Peyer's patch (tissue), 4 donors: ENCODE data around the gene NLRP9. TPM values are rescaled to one million over a fixed set of nuclear protein-coding genes. Genes with fewer than 3 reads are reported as not detected.
A peak's percentile ranks its signal among the peaks of the same experiment; 100 is the strongest.

ENCODE experiments used
- DNase-seq, 3 donors: peaks; one replicate each; pipeline ENCODE4 v3.0.0-alpha.2; 2017 to 2019
- H3K27ac ChIP-seq, 4 donors: fragments of 200-600 bp; sonication (generic); one replicate each; pipeline ENCODE4 v1.5.1; 2016 to 2019
- H3K27me3 ChIP-seq, 2 donors: fragments of 200-600 bp; sonication (generic); one replicate each; pipeline ENCODE4 v1.5.1; 2019
- H3K36me3 ChIP-seq, 3 donors: fragments of 200-600 bp; sonication (generic); one replicate each; pipeline ENCODE4 v1.5.1; 2016 to 2019
- H3K4me1 ChIP-seq, 4 donors: fragments of 200-600 bp; sonication (generic); one replicate each; pipeline ENCODE4 v1.5.1; 2016 to 2019
- H3K4me3 ChIP-seq, 4 donors: fragments of 200-600 bp; sonication (generic); 1 replicate in 3 of 4; 2 replicates in 1 of 4; pipeline ENCODE4 v1.5.1; 2016 to 2019; ENCODE audit warnings: mild to moderate bottlenecking in 1 of 4
- H3K9me3 ChIP-seq, 4 donors: fragments of 200-600 bp; sonication (generic); one replicate each; pipeline ENCODE4 v1.5.1; 2016 to 2019; ENCODE audit warnings: mild to moderate bottlenecking in 1 of 4
- POLR2A ChIP-seq, 2 donors: fragments of 450-650 bp; IDR thresholded peaks; one replicate each; pipeline ENCODE4 v1.5.1; 2017; ENCODE audit warnings: antibody characterized with exemption in 2 of 2, mild to moderate bottlenecking in 2 of 2, moderate library complexity in 2 of 2
- total RNA-seq, 4 donors: library from RNA; depleted of rRNA; stranded (reverse); fragments of >200 nt; gene quantifications; one replicate each; pipeline ENCODE4 v1.1.0, GENCODE V29; 2016
- TF ChIP-seq, protein P1 (sequence below), 6 experiments: fragments of 450-650 bp in 4 of 6; fragments of 200-600 bp in 2 of 6; sonication (generic) in 1 of 6; IDR thresholded peaks; one replicate each; pipeline ENCODE4 v1.5.1; 2017 to 2019; ENCODE audit warnings: antibody characterized with exemption in 6 of 6, mild to moderate bottlenecking in 3 of 6, moderate library complexity in 1 of 6

Gene NLRP9
- total RNA-seq, 4 donors from 2014 or later = not detected

- H3K9me3 ChIP-seq = no peaks in the 10 kb centered on the region
- peaks cover 0 to 97% (median 4%) of the 10 kb centered on the region in 3 donors for H3K36me3 ChIP-seq
- peaks cover 0 to 37% (median 0%) of the 10 kb centered on the region in 4 donors for H3K4me1 ChIP-seq
- TF ChIP-seq POLR2A (IDR thresholded peaks at IDR 0.05) = no peak
- TF ChIP-seq, protein P1, sequence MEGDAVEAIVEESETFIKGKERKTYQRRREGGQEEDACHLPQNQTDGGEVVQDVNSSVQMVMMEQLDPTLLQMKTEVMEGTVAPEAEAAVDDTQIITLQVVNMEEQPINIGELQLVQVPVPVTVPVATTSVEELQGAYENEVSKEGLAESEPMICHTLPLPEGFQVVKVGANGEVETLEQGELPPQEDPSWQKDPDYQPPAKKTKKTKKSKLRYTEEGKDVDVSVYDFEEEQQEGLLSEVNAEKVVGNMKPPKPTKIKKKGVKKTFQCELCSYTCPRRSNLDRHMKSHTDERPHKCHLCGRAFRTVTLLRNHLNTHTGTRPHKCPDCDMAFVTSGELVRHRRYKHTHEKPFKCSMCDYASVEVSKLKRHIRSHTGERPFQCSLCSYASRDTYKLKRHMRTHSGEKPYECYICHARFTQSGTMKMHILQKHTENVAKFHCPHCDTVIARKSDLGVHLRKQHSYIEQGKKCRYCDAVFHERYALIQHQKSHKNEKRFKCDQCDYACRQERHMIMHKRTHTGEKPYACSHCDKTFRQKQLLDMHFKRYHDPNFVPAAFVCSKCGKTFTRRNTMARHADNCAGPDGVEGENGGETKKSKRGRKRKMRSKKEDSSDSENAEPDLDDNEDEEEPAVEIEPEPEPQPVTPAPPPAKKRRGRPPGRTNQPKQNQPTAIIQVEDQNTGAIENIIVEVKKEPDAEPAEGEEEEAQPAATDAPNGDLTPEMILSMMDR (IDR thresholded peaks at IDR 0.05) = no peak
- H3K4me3 ChIP-seq = no peak overlapping the region
- peak overlapping the region in 2 of 4 donors; percentile 60 to 67 for H3K27ac ChIP-seq
- DNase-seq = no peak
- H3K27me3 ChIP-seq = no peaks in the 10 kb centered on the region
Observed at GRCh38 chr19:55667511-55667910, 70.7 kb downstream of the NLRP9 start.

- Histone ChIP-seq H3K9me3 (no peaks in the 10 kb centered on the region), H3K27ac (peak overlapping the region in 2 of 4 donors; percentile 60 to 67), H3K4me3 (no peak overlapping the region), H3K36me3 (peaks cover 0 to 97% (median 4%) of the 10 kb centered on the region in 3 donors), H3K27me3 (no peaks in the 10 kb centered on the region), H3K4me1 (peaks cover 0 to 37% (median 0%) of the 10 kb centered on the region in 4 donors)
- no peak for TF ChIP-seq POLR2A (IDR thresholded peaks at IDR 0.05)
- TF ChIP-seq, protein P1 (IDR thresholded peaks at IDR 0.05) = no peak
- no peak for DNase-seq
Observed at GRCh38 chr19:55667006-55667381, 71.2 kb downstream of the NLRP9 start.

DNA sequence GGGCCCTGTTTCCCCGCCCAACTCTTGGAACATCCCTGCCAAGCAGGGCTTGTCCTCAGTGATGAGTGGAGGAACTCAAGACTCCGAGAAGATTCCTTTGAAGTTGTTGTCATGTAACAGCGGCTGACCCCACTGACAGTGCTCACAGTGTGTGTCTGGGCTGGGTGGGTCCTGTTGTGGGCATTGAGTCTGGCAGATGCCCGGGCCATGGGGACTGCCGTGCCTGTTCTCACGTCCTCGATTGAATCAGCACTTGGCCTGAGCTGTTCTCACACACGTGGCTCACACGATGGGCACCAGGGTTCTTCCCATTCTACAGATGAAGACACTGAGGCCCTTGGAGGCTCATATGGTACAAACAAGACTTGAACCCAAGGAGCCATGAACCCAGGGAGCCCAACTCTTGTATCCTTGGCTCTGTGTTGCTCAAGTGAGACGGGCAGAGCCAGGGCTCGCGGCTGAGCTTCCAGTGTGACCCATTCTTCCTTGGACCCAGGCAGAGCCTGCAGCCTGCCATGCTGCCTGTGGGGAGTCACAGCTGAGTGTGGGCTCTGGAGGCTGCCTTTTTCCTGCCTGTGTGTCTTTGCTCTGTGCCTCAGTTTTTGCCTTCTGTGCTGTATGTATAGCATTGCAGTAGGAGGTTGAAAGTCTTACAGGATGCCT, 71.7 kb downstream of the NLRP9 start:
- H3K4me3 ChIP-seq = no peak overlapping the region
- peaks cover 0 to 37% (median 0%) of the 10 kb centered on the region in 4 donors for H3K4me1 ChIP-seq
- TF ChIP-seq, protein P1 (IDR thresholded peaks at IDR 0.05) = no peak
- TF ChIP-seq POLR2A (IDR thresholded peaks at IDR 0.05) = no peak
- H3K27ac ChIP-seq = peak overlapping the region in 1 of 4 donors; percentile 67
- no peak for DNase-seq
- H3K27me3 ChIP-seq = no peaks in the 10 kb centered on the region
- no peaks in the 10 kb centered on the region for H3K9me3 ChIP-seq
- H3K36me3 ChIP-seq = peaks cover 0 to 98% (median 4%) of the 10 kb centered on the region in 3 donors

GRCh38 chr19:55663846-55664536, 74.2 kb downstream of the NLRP9 start:
- Histone ChIP-seq H3K4me1 (peaks cover 0 to 39% (median 4%) of the 10 kb centered on the region in 4 donors), H3K36me3 (peaks cover 0 to 98% (median 4%) of the 10 kb centered on the region in 3 donors), H3K27me3 (no peaks in the 10 kb centered on the region), H3K9me3 (no peaks in the 10 kb centered on the region), H3K4me3 (no peak overlapping the region), H3K27ac (no peak overlapping the region)
- TF ChIP-seq, protein P1 (IDR thresholded peaks at IDR 0.05) = no peak
- no peak for TF ChIP-seq POLR2A (IDR thresholded peaks at IDR 0.05)
- no peak for DNase-seq

DNA sequence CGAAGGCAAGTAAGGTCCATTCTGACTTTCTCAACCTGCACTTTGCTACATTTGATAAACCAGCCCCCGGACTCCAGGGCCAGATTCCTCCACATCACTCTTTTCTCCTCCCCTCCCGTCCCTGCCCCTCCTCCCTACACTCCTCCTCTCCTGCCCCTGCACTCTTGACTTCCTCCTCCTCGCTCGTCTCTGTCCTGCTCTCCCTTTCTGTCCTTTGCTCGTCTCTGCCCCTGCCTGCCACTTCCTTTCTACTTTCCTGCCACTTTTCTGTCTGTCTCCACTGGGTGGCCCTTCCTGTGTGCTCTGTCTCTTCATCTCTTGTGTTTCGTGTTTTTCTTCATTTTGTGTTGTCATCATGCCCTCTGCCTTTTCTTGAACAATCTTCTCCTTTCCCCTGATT, 76.4 kb downstream of the NLRP9 start:
- Histone ChIP-seq H3K36me3 (peaks cover 0 to 81% (median 4%) of the 10 kb centered on the region in 3 donors), H3K27me3 (no peaks in the 10 kb centered on the region), H3K27ac (no peak overlapping the region), H3K9me3 (no peaks in the 10 kb centered on the region), H3K4me1 (peaks cover 5 to 41% (median 23%) of the 10 kb centered on the region in 4 donors), H3K4me3 (no peak overlapping the region)
- DNase-seq = no peak
- no peak for TF ChIP-seq POLR2A (IDR thresholded peaks at IDR 0.05)
- TF ChIP-seq, protein P1 (IDR thresholded peaks at IDR 0.05) = no peak
